ENCODE data around the gene COQ8B. TPM values are rescaled to one million over a fixed set of nuclear protein-coding genes. Genes with fewer than 3 reads are reported as not detected.
"Not testable (repeated sequence)": the region's sequence is repeated elsewhere in the genome, so short reads cannot be mapped to it uniquely, and the experiment has no call there.

COQ8B gene
- total and polyA plus RNA-seq, 4 donors: 20.5 to 79.8 (median 32.8) TPM

- ATAC-seq (ENCODE audit: low FRiP score) (peak; percentile 92), DNase-seq (peak; percentile 93 to 98)
- peaks cover 0 to 5% of the 10 kb centered on the region in 2 donors for H3K36me3 ChIP-seq (ENCODE audit: control insufficient read depth in 1 of 2, insufficient read depth in 2 of 2, low read length in 1 of 2)
- WGBS, 2 donors: 0% methylated on average over 59 to 60 of the region's 60 CpGs
- H3K9me3 ChIP-seq (ENCODE audit: control insufficient read depth, low read length): no peaks in the 10 kb centered on the region
- H3K27me3 ChIP-seq (ENCODE audit: control insufficient read depth in 1 of 2, insufficient read depth in 2 of 2, low read length in 1 of 2): no peaks in the 10 kb centered on the region
- H3K4me3 ChIP-seq (ENCODE audit: low read length in 2 of 2): peak overlapping the region; percentile 5 to 22
- intact Hi-C loops (cut with DNase I): loop anchor here (1.0 to 10.0 kb wide), 6 partner anchors 54 to 482 kb away; partner anchors contain the start of genes COQ8B (in 1 of the 2) and ITPKC (in 1 of the 2)
- H3K27ac ChIP-seq (ENCODE audit: low read depth in 1 of 2, low read length in 2 of 2): peak overlapping the region in 1 of 2 donors; percentile 71
- H3K4me1 ChIP-seq (ENCODE audit: control insufficient read depth in 1 of 2, insufficient read depth in 2 of 2, low read length in 2 of 2): no peaks in the 10 kb centered on the region
Measured at GRCh38 chr19:40662925-40663694, 53.6 kb downstream of the COQ8B start.

GRCh38 chr19:40661616-40662015 is 55.1 kb downstream of the COQ8B start:
- H3K27ac ChIP-seq (ENCODE audit: low read depth in 1 of 2, low read length in 2 of 2): no peak overlapping the region
- intact Hi-C loops (cut with DNase I): loop anchor here (1.0 to 10.0 kb wide), 6 partner anchors 55 to 483 kb away; partner anchors contain the start of genes COQ8B (in 1 of the 2) and ITPKC (in 1 of the 2)

GRCh38 chr19:40659566-40659965 is 57.1 kb downstream of the COQ8B start:
- H3K4me1 ChIP-seq (ENCODE audit: control insufficient read depth in 1 of 2, insufficient read depth in 2 of 2, low read length in 2 of 2): no peaks in the 10 kb centered on the region
- intact Hi-C loops (cut with DNase I): no loop called here
- H3K27me3 ChIP-seq (ENCODE audit: control insufficient read depth in 1 of 2, insufficient read depth in 2 of 2, low read length in 1 of 2): no peaks in the 10 kb centered on the region
- H3K36me3 ChIP-seq (ENCODE audit: control insufficient read depth in 1 of 2, insufficient read depth in 2 of 2, low read length in 1 of 2): no peaks in the 10 kb centered on the region
- no peak overlapping the region for H3K27ac ChIP-seq (ENCODE audit: low read depth in 1 of 2, low read length in 2 of 2)
- no peak overlapping the region for H3K4me3 ChIP-seq (ENCODE audit: low read length in 2 of 2)
- ATAC-seq (ENCODE audit: low FRiP score) (no peak), DNase-seq (no peak)
- H3K9me3 ChIP-seq (ENCODE audit: control insufficient read depth, low read length): no peaks in the 10 kb centered on the region
- WGBS, 2 donors: 85 to 86% methylated on average over 11 of the region's 11 CpGs

More at GRCh38 chr19:40661616-40662015, 55.1 kb downstream of the COQ8B start:
- ATAC-seq (ENCODE audit: low FRiP score) (no peak), DNase-seq (no peak)
- Histone ChIP-seq H3K27me3 (ENCODE audit: control insufficient read depth in 1 of 2, insufficient read depth in 2 of 2, low read length in 1 of 2) (no peaks in the 10 kb centered on the region), H3K9me3 (ENCODE audit: control insufficient read depth, low read length) (no peaks in the 10 kb centered on the region), H3K4me3 (ENCODE audit: low read length in 2 of 2) (no peak overlapping the region), H3K36me3 (ENCODE audit: control insufficient read depth in 1 of 2, insufficient read depth in 2 of 2, low read length in 1 of 2) (no peaks in the 10 kb centered on the region), H3K4me1 (ENCODE audit: control insufficient read depth in 1 of 2, insufficient read depth in 2 of 2, low read length in 2 of 2) (no peaks in the 10 kb centered on the region)
- WGBS, 2 donors: 88 to 93% methylated on average over 1 of the region's 1 CpG

GRCh38 chr19:40659116-40659515 is 57.6 kb downstream of the COQ8B start:
- WGBS, 2 donors: 77 to 80% methylated on average over 5 of the region's 5 CpGs
- H3K4me3 ChIP-seq (ENCODE audit: low read length in 2 of 2): no peak overlapping the region
- H3K27me3 ChIP-seq (ENCODE audit: control insufficient read depth in 1 of 2, insufficient read depth in 2 of 2, low read length in 1 of 2): no peaks in the 10 kb centered on the region
- no peaks in the 10 kb centered on the region for H3K4me1 ChIP-seq (ENCODE audit: control insufficient read depth in 1 of 2, insufficient read depth in 2 of 2, low read length in 2 of 2)
- H3K36me3 ChIP-seq (ENCODE audit: control insufficient read depth in 1 of 2, insufficient read depth in 2 of 2, low read length in 1 of 2): no peaks in the 10 kb centered on the region
- ATAC-seq (ENCODE audit: low FRiP score) (no peak), DNase-seq (no peak)
- H3K27ac ChIP-seq (ENCODE audit: low read depth in 1 of 2, low read length in 2 of 2): no peak overlapping the region
- intact Hi-C loops (cut with DNase I): no loop called here
- H3K9me3 ChIP-seq (ENCODE audit: control insufficient read depth, low read length): no peaks in the 10 kb centered on the region

- ATAC-seq (ENCODE audit: low FRiP score): no peak
- intact Hi-C loops (cut with DNase I): no loop called here
Measured at GRCh38 chr19:40658031-40658430, 58.7 kb downstream of the COQ8B start.

GRCh38 chr19:40655684-40656083 is 61.0 kb downstream of the COQ8B start:
- H3K36me3 ChIP-seq (ENCODE audit: control insufficient read depth in 1 of 2, insufficient read depth in 2 of 2, low read length in 1 of 2); intact Hi-C loops (cut with DNase I); H3K27me3 ChIP-seq (ENCODE audit: control insufficient read depth in 1 of 2, insufficient read depth in 2 of 2, low read length in 1 of 2); ATAC-seq (ENCODE audit: low FRiP score); H3K27ac ChIP-seq (ENCODE audit: low read depth in 1 of 2, low read length in 2 of 2); H3K4me1 ChIP-seq (ENCODE audit: control insufficient read depth in 1 of 2, insufficient read depth in 2 of 2, low read length in 2 of 2); DNase-seq; H3K9me3 ChIP-seq (ENCODE audit: control insufficient read depth, low read length); H3K4me3 ChIP-seq (ENCODE audit: low read length in 2 of 2): not testable (repeated sequence)
- 84 to 88% methylated on average over 7 of the region's 7 CpGs for whole genome bisulfite sequencing, 2 donors

More at GRCh38 chr19:40658031-40658430, 58.7 kb downstream of the COQ8B start:
- H3K4me3 ChIP-seq (ENCODE audit: low read length in 2 of 2): no peak overlapping the region
- no peaks in the 10 kb centered on the region for H3K4me1 ChIP-seq (ENCODE audit: control insufficient read depth in 1 of 2, insufficient read depth in 2 of 2, low read length in 2 of 2)
- no peak for DNase-seq
- H3K27ac ChIP-seq (ENCODE audit: low read depth in 1 of 2, low read length in 2 of 2): no peak overlapping the region
- H3K27me3 ChIP-seq (ENCODE audit: control insufficient read depth in 1 of 2, insufficient read depth in 2 of 2, low read length in 1 of 2): no peaks in the 10 kb centered on the region
- H3K36me3 ChIP-seq (ENCODE audit: control insufficient read depth in 1 of 2, insufficient read depth in 2 of 2, low read length in 1 of 2): no peaks in the 10 kb centered on the region
- WGBS, 2 donors: 89 to 97% methylated on average over 8 of the region's 8 CpGs
- H3K9me3 ChIP-seq (ENCODE audit: control insufficient read depth, low read length): no peaks in the 10 kb centered on the region

- H3K27me3 ChIP-seq (ENCODE audit: control insufficient read depth in 1 of 2, insufficient read depth in 2 of 2, low read length in 1 of 2); H3K27ac ChIP-seq (ENCODE audit: low read depth in 1 of 2, low read length in 2 of 2); intact Hi-C loops (cut with DNase I); H3K4me3 ChIP-seq (ENCODE audit: low read length in 2 of 2); H3K36me3 ChIP-seq (ENCODE audit: control insufficient read depth in 1 of 2, insufficient read depth in 2 of 2, low read length in 1 of 2); H3K9me3 ChIP-seq (ENCODE audit: control insufficient read depth, low read length); DNase-seq; H3K4me1 ChIP-seq (ENCODE audit: control insufficient read depth in 1 of 2, insufficient read depth in 2 of 2, low read length in 2 of 2); ATAC-seq (ENCODE audit: low FRiP score): not testable (repeated sequence)
- WGBS, 2 donors: 87 to 88% methylated on average over 11 of the region's 11 CpGs
Measured at GRCh38 chr19:40652303-40652702, 64.4 kb downstream of the COQ8B start.

GRCh38 chr19:40650749-40651305 is 65.9 kb downstream of the COQ8B start:
- H3K27ac ChIP-seq (ENCODE audit: low read depth in 1 of 2, low read length in 2 of 2): peak overlapping the region in 1 of 2 donors; percentile 79
- ATAC-seq (ENCODE audit: low FRiP score) (peak; percentile 72), DNase-seq (no peak)
- no peaks in the 10 kb centered on the region for H3K36me3 ChIP-seq (ENCODE audit: control insufficient read depth in 1 of 2, insufficient read depth in 2 of 2, low read length in 1 of 2)
- intact Hi-C loops (cut with DNase I): no loop called here
- peaks cover 2 to 6% of the 10 kb centered on the region in 2 donors for H3K4me1 ChIP-seq (ENCODE audit: control insufficient read depth in 1 of 2, insufficient read depth in 2 of 2, low read length in 2 of 2)
- H3K4me3 ChIP-seq (ENCODE audit: low read length in 2 of 2): no peak overlapping the region
- H3K9me3 ChIP-seq (ENCODE audit: control insufficient read depth, low read length): no peaks in the 10 kb centered on the region
- WGBS, 2 donors: 76 to 77% methylated on average over 8 of the region's 8 CpGs
- no peaks in the 10 kb centered on the region for H3K27me3 ChIP-seq (ENCODE audit: control insufficient read depth in 1 of 2, insufficient read depth in 2 of 2, low read length in 1 of 2)

All from aorta (tissue), 5 donors.